NCI-H1105 treated with DMSO at 0.1 percent for 48 hours (cell line): ENCODE measurements around the gene GARIN3.
"Not testable (repeated sequence)": the region's sequence is repeated elsewhere in the genome, so short reads cannot be mapped to it uniquely, and the experiment has no call there.

Experiments used
- DNase-seq: peaks from one replicate; lab custom pipeline; 2025; lab: John Stamatoyannopoulos, UW

GARIN3 gene

DNA sequence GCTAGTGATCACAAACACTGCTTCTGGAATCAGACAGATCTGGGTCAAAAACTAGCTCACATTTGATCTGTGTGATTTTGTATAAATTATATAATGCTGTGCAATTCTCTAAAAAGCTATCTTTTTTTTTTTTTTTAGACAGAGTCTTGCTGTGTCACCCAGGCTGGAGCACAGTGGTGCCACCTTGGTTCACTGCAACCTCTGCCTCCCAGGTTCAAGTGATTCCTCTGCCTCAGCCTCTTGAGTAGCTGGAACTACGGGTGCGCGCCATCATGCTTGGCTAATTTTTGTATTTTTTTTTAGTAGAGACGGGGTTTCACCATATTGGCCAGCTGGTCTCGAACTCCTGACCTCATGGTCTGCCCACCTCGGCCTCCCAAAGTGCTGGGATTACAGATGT lies 19.1 kb upstream of the GARIN3 start:
- DNase-seq, result not testable (repeated sequence)

- DNase-seq, result no peak
Observed at GRCh38 chr5:157184117-157184670, 18.1 kb upstream of the GARIN3 start.

GRCh38 chr5:157182143-157182757 lies 16.2 kb upstream of the GARIN3 start:
- DNase-seq, result no peak

DNA sequence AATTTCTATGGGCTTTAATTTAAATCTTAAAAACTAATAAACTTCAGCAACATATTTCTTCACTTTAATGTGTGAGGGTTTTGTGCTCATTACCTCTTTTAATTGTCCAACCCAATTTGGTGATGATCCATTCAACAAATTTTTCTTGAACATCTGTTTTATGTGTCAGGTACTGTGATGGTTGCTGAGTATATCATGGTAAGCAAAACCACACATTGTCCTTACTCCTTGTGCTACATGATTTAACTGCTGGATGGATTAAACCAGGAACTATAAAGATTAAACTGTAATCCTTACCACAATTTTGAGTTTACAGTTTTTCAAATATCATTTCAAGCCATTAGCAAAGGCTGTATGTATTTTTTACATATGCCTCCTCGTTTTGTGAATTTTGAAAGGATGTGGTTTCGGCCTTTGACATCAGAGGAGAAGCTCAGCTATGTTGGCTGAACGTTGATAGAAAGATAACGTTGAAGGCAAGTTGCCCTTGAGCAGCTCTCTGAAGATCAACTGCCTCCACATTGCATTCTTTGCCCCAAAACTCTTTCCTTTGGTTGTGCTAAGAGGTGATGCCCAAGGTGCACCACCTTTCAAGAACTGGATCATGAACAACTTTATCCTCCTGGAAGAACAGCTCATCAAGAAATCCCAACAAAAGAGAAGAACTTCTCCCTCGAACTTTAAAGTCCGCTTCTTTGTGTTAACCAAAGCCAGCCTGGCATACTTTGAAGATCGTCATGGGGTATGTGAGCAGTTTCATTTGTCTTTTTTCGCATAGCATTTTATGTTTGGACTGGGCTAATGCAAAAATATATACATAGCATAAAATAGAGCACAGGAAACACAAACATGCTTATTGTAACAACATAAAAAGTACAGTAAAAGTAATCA lies 14.6 kb upstream of the GARIN3 start, which contains the start of gene ITK:
Gene ITK (plus strand): TSS at position 467 of the 891 bp plus-strand sequence. CDS start 138 bp downstream, at position 605.
- no peak for DNase-seq

DNA sequence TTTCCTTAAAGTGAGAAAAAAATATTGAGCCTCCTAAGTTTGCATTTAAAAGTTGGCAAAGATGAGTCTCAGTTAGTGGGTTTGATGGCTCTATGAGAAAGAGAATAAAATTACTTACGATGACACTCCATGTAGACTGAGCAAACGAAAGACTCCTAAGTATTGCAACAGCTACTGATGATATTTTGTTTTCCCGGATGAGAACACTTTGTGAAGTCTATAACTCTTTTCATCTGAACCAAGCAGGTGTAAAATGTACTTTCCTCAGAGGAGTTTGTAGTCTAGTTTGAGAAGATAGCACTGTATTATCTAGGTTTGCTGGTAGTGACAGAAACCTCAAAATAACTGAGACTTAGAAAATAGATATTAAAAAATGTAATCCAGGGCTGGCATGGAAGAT lies 12.9 kb upstream of the GARIN3 start:
- no peak for DNase-seq

DNA sequence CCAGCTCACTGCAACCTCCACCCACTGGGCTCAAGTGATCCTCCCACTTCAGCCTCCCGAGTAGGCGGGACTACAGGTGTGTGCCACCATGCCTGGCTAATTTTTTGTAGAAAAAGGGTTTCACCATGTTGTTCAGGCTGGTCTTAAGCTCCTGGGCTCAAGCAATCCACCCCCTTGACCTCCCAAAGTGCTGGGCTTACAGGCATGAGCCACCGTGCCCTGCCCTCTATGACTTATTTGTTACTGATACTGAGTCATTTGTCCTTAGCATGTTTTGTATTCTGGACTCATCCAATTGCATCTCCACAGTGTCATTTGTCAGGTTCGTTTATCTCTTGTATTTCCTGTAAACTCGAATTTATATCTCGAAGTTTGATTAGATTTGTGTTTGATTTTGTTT lies 11.9 kb upstream of the GARIN3 start:
- no peak for DNase-seq

GRCh38 chr5:157175071-157175612 lies 9.1 kb upstream of the GARIN3 start:
- no peak for DNase-seq

- DNase-seq, result no peak
Observed at GRCh38 chr5:157172403-157172802, 6.3 kb upstream of the GARIN3 start.

- DNase-seq, result no peak
Observed at GRCh38 chr5:157168286-157168685, 2.2 kb upstream of the GARIN3 start.

DNA sequence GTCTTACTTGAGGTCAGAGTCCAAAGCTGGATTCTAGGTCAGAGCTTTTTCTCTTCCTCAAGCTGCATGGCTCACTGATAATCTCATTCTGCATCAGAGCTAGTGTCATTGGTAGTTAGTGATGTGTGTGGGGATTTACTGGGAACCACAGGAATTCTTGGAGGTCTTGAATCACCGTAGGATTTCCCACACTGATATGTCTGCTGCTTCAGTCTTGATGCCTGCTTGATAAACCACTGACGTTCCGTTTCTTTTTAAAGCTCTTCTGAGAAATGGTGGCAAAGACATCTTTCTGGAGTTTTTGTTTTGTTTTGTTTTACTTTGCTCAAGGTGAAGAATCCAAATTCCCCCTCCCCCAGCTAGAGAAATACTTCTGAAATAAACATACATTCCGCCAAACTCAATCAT lies 1.2 kb upstream of the GARIN3 start:
- DNase-seq, result no peak

DNA sequence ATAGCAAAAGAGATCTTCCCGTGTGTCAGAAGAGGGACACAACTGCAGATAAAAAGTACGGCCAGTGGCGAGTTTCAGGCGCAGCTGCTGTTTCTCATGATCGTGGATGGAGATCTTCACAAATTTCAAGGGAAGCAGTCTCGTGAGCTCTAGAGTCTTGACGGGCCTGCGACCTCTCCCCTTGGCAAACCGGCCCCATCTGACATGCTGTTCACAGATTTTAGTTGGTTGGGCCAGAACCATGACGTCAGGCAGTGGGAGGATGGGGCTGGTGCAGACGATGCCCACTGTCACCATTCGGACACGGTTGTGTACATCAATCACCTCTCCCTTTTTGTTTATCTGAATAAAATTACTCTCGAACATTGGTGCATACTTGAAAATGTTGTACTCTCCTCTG lies 396 bp downstream of the GARIN3 start:
- no peak for DNase-seq

DNA sequence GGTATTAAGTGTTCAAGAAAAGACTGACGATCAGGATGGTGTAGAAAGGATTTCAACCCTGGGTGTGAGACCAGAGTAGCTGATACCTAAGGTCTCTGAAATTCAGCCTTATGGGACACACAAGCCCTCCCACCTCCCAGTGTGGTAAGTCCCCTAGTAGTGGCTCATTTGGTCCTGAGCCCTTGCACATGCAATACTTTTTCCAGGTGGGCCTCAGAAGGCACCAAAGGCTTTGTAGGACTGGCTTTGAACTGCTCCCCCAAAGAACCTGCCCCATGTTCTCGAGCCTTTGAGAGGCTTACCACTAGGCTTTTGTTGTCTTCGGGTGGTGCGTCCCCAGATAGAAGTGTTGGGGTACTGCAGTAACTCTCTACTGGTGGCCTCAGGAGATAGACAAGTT lies 803 bp downstream of the GARIN3 start:
- no peak for DNase-seq

- no peak for DNase-seq
Observed at GRCh38 chr5:157164521-157164920, 1.5 kb downstream of the GARIN3 start.

DNA sequence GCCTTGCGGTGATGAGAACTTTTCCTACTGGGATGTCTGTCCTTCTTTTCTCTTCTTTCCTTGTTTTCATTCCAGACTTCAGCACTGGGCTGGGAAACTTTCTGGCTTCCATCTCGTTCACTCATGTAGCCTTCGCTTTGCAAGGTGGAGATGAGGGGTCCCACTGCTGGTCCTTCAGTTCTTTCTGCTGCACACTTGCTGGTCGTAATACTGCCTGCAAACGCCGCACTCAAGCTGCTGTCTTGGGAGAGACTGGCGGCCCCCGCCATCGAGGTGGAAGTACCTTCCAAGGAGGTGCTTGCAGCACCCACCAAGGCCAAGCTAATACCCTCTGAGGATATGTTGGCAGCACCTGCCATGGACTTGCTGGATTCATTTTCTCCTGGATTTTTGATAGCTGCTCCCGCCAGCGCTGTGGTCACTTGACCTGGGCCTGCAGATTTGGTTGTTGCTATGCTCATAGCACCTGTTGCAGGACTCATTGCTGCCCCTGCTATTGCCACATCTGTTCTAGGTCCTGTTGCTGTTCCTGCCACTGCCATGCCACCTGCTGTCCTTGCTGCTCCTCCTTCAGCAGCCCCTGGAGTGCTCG lies 3.0 kb downstream of the GARIN3 start:
- no peak for DNase-seq

DNA sequence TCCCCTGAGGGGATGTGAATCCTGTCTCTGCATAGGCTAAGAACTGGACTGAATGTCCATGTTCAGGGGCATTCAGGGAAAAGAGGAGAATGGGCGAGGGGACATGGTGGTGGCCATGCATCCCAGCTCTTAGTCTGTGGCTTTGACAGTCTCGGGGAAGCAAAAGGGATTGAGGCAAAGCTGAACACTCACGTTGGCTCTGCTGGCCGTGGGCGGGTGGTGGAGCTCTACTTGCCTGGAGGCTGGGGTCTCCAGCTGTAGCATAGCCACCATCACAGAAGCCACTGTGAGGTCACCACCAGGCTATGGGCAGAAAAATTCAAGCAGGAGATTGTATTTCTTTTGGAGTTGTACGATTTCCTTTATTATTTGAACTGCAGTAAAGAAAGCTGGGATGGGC lies 4.1 kb downstream of the GARIN3 start:
- no peak for DNase-seq

- DNase-seq, result no peak
Observed at GRCh38 chr5:157160001-157160400, 6.1 kb downstream of the GARIN3 start.

DNA sequence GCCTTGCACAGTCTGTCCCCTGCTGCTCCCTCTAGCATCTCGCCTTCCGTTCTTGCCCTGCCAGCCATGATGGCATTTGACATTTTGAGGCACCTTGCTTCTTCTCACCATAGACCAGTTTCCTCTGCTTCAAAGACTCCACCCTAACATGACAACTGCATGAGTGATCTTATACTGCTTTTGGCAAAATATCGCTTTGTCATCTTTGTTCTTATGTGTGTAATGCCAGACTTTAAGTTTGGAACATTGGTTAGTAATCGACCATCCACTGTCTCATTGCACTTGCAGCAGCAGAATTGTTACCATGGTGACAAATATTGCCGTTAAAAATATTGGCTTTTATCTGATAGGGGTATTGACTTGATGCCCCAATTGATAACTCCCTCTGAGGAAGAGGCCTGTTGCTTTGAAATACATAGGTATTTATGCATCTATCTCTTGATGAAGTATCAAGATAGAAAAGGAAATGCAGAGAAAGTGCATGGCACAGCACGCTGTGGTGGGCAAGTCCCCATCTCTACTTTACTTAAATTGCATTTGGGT lies 6.8 kb downstream of the GARIN3 start:
- DNase-seq, result no peak

DNA sequence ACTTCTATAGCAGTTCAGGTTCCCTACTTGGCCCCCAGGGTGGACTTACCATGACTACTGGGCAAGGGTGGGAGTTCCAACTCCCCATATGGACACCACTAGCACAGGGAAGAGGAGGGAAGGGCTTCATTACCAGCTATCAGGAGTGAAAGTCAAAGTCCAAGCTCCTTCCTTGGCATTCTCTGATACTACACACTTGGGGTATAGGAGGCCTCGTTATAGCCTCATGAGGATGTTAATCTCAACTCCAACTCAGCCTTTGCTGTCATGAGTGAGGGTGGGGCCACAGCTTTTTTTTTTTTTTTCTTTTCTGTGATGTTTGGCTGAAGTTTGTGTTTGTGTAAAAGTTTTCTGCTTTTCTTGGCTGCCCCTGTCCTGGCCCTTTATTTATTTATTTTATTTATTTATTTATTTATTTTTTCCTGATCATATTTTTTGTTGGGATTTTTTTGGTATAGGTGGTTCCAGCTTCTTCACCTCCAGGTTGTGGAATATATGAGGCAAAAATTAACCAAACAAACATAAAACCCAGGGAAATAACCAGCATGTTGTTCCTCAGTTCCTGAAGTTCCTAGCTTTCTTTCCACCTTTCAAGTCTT lies 8.7 kb downstream of the GARIN3 start:
- no peak for DNase-seq

GRCh38 chr5:157155297-157155696 lies 10.8 kb downstream of the GARIN3 start:
- DNase-seq, result no peak

- no peak for DNase-seq
Observed at GRCh38 chr5:157150995-157151394, 15.1 kb downstream of the GARIN3 start.

DNA sequence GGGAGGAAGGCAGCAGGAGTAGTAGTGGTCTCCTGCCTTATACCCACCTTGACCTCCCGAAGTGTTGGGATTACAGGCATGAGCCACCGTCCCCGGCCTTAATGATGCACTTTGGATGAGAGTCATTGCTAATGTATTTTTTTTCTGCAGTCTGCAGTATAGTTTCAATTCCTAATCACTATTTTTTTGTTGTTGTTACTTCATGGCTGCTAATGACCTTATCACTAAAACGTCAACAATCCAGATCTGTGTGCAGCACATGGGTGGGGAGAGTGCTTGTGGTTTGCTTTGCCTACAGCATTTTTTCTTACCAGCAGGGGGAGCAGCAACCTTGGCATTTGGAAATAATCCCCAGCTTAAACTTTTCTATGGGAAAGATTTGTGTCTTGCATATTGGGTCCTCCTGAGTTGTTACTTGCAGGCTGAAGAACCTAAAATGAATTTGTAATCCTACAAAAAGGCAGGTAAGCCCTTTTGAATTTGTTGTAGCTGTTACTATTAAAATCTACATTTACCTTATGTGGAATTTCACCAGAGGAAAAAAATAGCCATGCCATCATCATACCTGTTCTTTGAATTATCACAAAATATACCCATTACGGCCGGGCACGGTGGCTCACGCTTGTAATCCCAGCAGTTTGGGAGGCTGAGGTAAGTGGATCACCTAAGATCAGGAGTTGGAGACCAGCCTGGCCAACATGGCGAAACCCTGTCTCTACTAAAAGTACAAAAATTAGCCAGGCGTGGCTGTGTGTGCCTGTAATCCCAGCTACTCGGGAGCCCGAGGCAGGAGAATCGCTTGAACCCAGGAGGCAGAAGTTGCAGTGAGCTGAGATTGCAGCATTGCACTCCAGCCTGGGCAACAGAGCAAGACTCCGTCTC lies 17.1 kb downstream of the GARIN3 start:
- DNase-seq, result peak; percentile 51
